ENCODE data around the gene LYPD5.
"Not testable (repeated sequence)": the region's sequence is repeated elsewhere in the genome, so short reads cannot be mapped to it uniquely, and the experiment has no call there.

LYPD5 gene

GRCh38 chr19:43776286-43776685, 26.0 kb downstream of the LYPD5 start:
- DNase-seq = peak; percentile 63

GRCh38 chr19:43775299-43775890, 26.9 kb downstream of the LYPD5 start:
- DNase-seq = no peak

GRCh38 chr19:43774940-43775258, 27.3 kb downstream of the LYPD5 start:
- not testable (repeated sequence) for DNase-seq

- peak; percentile 92 for DNase-seq
These were observed 27.9 kb downstream of the LYPD5 start for GRCh38 chr19:43774103-43774939.

GRCh38 chr19:43773725-43774102, 28.5 kb downstream of the LYPD5 start:
- DNase-seq = no peak

- no peak for DNase-seq
These were observed 33.0 kb downstream of the LYPD5 start for GRCh38 chr19:43769256-43769655.

- DNase-seq = no peak
These were observed 33.8 kb downstream of the LYPD5 start for GRCh38 chr19:43768273-43769050.

- DNase-seq = no peak
These were observed 34.4 kb downstream of the LYPD5 start for GRCh38 chr19:43767818-43768217.

GRCh38 chr19:43767316-43767715, 34.9 kb downstream of the LYPD5 start:
- peak; percentile 75 for DNase-seq

- no peak for DNase-seq
These were observed 35.5 kb downstream of the LYPD5 start for GRCh38 chr19:43766755-43767043.

- peak; percentile 98 for DNase-seq
These were observed 37.0 kb downstream of the LYPD5 start for GRCh38 chr19:43765109-43765876.

GRCh38 chr19:43764684-43765083, 37.6 kb downstream of the LYPD5 start:
- DNase-seq = not testable (repeated sequence)

GRCh38 chr19:43763473-43763939, 38.7 kb downstream of the LYPD5 start:
- no peak for DNase-seq

- no peak for DNase-seq
These were observed 39.4 kb downstream of the LYPD5 start for GRCh38 chr19:43762814-43763213.

- DNase-seq = no peak
These were observed 41.3 kb downstream of the LYPD5 start for GRCh38 chr19:43760941-43761340.

GRCh38 chr19:43759515-43759914, 42.7 kb downstream of the LYPD5 start:
- DNase-seq = peak; percentile 73

GRCh38 chr19:43755256-43755801, 46.9 kb downstream of the LYPD5 start:
- DNase-seq = peak; percentile 81

GRCh38 chr19:43754503-43755255, 47.6 kb downstream of the LYPD5 start, which contains the start of gene SMG9:
SMG9 (minus strand) TSS chr19:43754962; CDS start chr19:43750741, 4,221 bp downstream.
- peak; percentile 98 for DNase-seq

GRCh38 chr19:43754253-43754502, 48.1 kb downstream of the LYPD5 start:
- DNase-seq = no peak

- no peak for DNase-seq
These were observed 49.9 kb downstream of the LYPD5 start for GRCh38 chr19:43752287-43752875.

GRCh38 chr19:43751466-43752220, 50.6 kb downstream of the LYPD5 start:
- no peak for DNase-seq
